Tibial nerve (tissue), 4 donors: Measurements from ENCODE around the gene VARS1. TPM values are rescaled to one million over a fixed set of nuclear protein-coding genes. Genes with fewer than 3 reads are reported as not detected.
A peak's percentile ranks its signal among the peaks of the same experiment; 100 is the strongest.
"Not testable (repeated sequence)": the region's sequence is repeated elsewhere in the genome, so short reads cannot be mapped to it uniquely, and the experiment has no call there.

Experiments used
- DNase-seq, 2 donors: peaks; one replicate each; pipeline ENCODE4 v3.0.0-alpha.2; 2019; ENCODE audit warnings: low spot score in 2 of 2
- H3K27ac ChIP-seq, 4 donors: fragments of 200-600 bp; sonication (generic) in 3 of 4; one replicate each; pipeline ENCODE4 v1.5.1; 2017 to 2019; ENCODE audit warnings: mild to moderate bottlenecking in 1 of 4
- H3K27me3 ChIP-seq, 2 donors: fragments of 200-600 bp; sonication (generic) in 1 of 2; one replicate each; pipeline versions ENCODE4 v1.5.1 to v1.6.0; 2017 to 2019
- H3K36me3 ChIP-seq, 3 donors: fragments of 200-600 bp; sonication (generic); one replicate each; pipeline ENCODE4 v1.5.1; 2018 to 2019
- H3K4me1 ChIP-seq, 4 donors: fragments of 200-600 bp; sonication (generic) in 3 of 4; one replicate each; pipeline ENCODE4 v1.5.1; 2017 to 2019
- H3K4me3 ChIP-seq, 4 donors: fragments of 200-600 bp; sonication (generic) in 3 of 4; one replicate each; pipeline ENCODE4 v1.5.1; 2017 to 2019; ENCODE audit warnings: mild to moderate bottlenecking in 1 of 4, moderate library complexity in 1 of 4
- H3K9me3 ChIP-seq, 4 donors: fragments of 200-600 bp; sonication (generic) in 3 of 4; one replicate each; pipeline ENCODE4 v1.5.1; 2017 to 2019
- EP300 ChIP-seq, 2 donors: sonication (generic); formaldehyde crosslinking; IDR thresholded peaks; one replicate each; pipeline ENCODE4 v1.6.1; 2017; ENCODE audit warnings: antibody characterized with exemption in 2 of 2, mild to moderate bottlenecking in 1 of 2
- POLR2A ChIP-seq, 2 donors: fragments of 450-650 bp; IDR thresholded peaks; one replicate each; pipeline ENCODE4 v1.6.1; 2017; ENCODE audit warnings: antibody characterized with exemption in 2 of 2, mild to moderate bottlenecking in 2 of 2, moderate library complexity in 2 of 2
- whole genome bisulfite sequencing, 2 donors: methylation state at CpG; one replicate each; pipeline ENCODE4 v1.1.5; 2018; 5-methylcytosine and 5-hydroxymethylcytosine counted together
- total RNA-seq, 4 donors: library from RNA; depleted of rRNA; stranded (reverse); fragments of >200 nt; gene quantifications; one replicate each; pipeline ENCODE4 v1.1.0, GENCODE V29; 2016
- TF ChIP-seq, protein P1 (sequence below), 5 experiments: fragments of 200-600 bp in 3 of 5; fragments of 450-650 bp in 2 of 5; sonication (generic) in 3 of 5; IDR thresholded peaks; one replicate each; pipeline ENCODE4 v1.5.1; 2016 to 2019; ENCODE audit warnings: antibody characterized with exemption in 5 of 5, mild to moderate bottlenecking in 3 of 5, moderate library complexity in 2 of 5

The VARS1 gene
- total RNA-seq: 10 to 100 TPM; 40.8 to 58.6 (median 50.1) TPM

DNA sequence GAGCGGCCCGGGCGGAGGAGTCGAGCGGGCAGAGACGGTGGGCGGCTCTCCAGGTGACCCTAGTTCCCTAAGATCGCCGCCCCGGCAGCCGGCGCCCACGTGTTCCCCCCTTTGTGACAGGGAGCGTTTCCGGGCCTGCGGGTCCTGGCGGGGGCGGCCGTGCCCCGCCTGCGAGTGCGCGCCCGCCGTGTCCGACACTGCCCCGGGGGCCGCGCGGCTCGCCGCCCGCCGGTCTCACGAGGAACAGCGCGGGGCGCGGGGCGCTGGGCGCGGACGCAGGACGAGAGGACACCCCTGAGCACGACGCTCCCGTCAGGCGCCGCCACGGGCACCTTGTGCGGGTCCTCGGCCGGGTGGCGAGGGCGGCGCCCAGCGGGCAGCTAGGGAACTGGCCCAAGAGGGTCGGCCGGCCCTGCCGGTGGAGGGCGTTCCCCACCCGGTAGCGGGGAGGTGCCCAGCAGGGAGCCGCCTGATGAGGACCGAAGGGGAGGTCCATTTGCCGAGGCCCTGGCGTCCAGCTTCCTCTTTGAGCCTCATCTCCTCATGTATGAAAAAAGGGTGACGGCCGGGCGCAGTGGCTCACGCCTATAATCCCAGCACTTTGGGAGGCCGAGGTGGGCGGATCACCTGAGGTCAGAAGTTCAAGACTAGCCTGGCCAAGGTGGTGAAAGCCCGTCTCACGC, at the start of gene VARS1:
Gene VARS1 (minus strand): TSS at position 137 of the 683 bp plus-strand sequence. CDS start 535 bp downstream, outside the sequence.
- TF ChIP-seq POLR2A (IDR thresholded peaks at IDR 0.05) (peak in 1 of 2 donors; percentile 76), EP300 (IDR thresholded peaks at IDR 0.05) (peak; percentile 15 to 70)
- TF ChIP-seq, protein P1, sequence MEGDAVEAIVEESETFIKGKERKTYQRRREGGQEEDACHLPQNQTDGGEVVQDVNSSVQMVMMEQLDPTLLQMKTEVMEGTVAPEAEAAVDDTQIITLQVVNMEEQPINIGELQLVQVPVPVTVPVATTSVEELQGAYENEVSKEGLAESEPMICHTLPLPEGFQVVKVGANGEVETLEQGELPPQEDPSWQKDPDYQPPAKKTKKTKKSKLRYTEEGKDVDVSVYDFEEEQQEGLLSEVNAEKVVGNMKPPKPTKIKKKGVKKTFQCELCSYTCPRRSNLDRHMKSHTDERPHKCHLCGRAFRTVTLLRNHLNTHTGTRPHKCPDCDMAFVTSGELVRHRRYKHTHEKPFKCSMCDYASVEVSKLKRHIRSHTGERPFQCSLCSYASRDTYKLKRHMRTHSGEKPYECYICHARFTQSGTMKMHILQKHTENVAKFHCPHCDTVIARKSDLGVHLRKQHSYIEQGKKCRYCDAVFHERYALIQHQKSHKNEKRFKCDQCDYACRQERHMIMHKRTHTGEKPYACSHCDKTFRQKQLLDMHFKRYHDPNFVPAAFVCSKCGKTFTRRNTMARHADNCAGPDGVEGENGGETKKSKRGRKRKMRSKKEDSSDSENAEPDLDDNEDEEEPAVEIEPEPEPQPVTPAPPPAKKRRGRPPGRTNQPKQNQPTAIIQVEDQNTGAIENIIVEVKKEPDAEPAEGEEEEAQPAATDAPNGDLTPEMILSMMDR (IDR thresholded peaks at IDR 0.05): peak; percentile 88 to 99 (median 98)
- DNase-seq: peak; percentile 64 to 72
- Histone ChIP-seq H3K36me3 (peaks cover 0 to 29% (median 0%) of the 10 kb centered on the region in 3 donors), H3K4me3 (peak within 1 kb of the TSS; percentile 61 to 99 (median 86)), H3K27me3 (no peaks in the 10 kb centered on the region), H3K4me1 (peaks cover 0 to 32% (median 11%) of the 10 kb centered on the region in 4 donors), H3K27ac (peak within 1 kb of the TSS; percentile 91 to 99 (median 96)), H3K9me3 (no peaks in the 10 kb centered on the region)
- whole genome bisulfite sequencing, 2 donors: 1 to 2% methylated on average over 29 to 63 of the region's 75 CpGs

DNA sequence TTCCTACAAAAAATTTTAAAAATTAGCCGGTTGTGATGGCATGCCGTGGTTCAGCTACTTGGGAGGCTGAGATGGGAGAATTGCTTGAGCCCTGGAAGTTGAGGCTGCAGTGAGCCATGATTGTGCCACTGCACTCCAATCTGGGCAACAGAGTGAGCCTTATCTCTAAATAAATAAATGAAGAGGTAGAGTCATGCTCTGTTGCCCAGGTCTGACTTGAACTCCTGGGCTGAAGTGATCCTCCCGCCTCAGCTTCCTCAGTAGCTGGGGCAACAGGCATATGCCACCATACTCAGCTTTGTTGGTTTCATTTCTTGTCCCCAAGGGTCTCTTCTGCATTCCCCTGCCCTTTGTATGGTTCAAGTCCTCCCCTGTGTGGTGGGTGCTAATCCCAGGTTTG, 49.0 kb upstream of the VARS1 start:
- Histone ChIP-seq H3K4me1 (no peaks in the 10 kb centered on the region), H3K4me3 (no peak overlapping the region), H3K9me3 (no peaks in the 10 kb centered on the region), H3K36me3 (peaks cover 0 to 52% (median 9%) of the 10 kb centered on the region in 3 donors), H3K27ac (no peak overlapping the region), H3K27me3 (no peaks in the 10 kb centered on the region)
- TF ChIP-seq, protein P1 (IDR thresholded peaks at IDR 0.05): no peak
- TF ChIP-seq EP300 (IDR thresholded peaks at IDR 0.05) (no peak), POLR2A (IDR thresholded peaks at IDR 0.05) (no peak)
- DNase-seq: no peak
- WGBS, 2 donors: 97 to 100% methylated on average over 3 of the region's 3 CpGs

DNA sequence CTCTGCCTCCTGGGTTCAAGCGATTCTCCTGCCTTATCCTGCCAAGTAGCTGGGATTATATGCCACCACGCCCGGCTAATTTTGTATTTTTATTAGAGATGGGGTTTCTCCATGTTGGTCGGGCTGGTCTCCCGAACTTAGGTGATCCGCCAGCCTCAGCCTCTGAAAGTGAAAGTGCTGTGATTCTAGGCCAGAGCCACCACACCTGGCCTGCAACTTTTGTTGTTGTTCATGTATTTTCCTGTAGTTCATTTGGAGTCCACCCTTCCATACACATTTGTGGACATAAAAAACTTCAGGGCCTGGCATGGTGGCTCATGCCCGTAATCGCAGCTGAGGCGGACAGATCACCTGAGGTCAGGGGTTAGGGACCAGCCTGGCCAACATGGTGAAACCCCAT, 46.5 kb upstream of the VARS1 start:
- no peak for DNase-seq
- WGBS, 2 donors: 95% methylated on average over 9 of the region's 9 CpGs

DNA sequence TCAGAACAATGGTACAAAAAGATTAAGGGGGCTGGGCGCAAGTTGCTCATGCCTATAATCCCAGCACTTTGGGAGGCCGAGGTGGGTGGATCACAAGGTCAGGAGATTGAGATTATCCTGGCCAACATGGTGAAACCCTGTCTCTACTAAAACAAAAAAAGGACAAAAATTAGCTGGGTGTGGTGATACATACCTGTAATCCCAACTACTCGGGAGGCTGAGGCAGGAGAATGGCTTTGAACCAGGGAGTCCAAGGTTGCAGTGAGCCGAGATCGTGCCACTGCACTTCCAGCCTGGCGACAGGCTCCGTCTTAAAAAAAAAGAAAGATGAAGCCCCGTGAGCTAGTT, 44.2 kb upstream of the VARS1 start:
- DNase-seq, H3K4me3 ChIP-seq, H3K27me3 ChIP-seq, H3K27ac ChIP-seq, H3K9me3 ChIP-seq: not testable (repeated sequence)
- H3K4me1 ChIP-seq: peaks cover 0 to 38% (median 28%) of the 10 kb centered on the region in 4 donors
- peaks cover 0 to 80% (median 14%) of the 10 kb centered on the region in 3 donors for H3K36me3 ChIP-seq
- 87 to 92% methylated on average over 8 of the region's 8 CpGs for WGBS, 2 donors

More for the DNA sequence above, 46.5 kb upstream of the VARS1 start:
- peaks cover 0 to 20% (median 14%) of the 10 kb centered on the region in 4 donors for H3K4me1 ChIP-seq
- no peak overlapping the region for H3K27ac ChIP-seq
- no peaks in the 10 kb centered on the region for H3K27me3 ChIP-seq
- no peak for TF ChIP-seq EP300 (IDR thresholded peaks at IDR 0.05)
- no peak for TF ChIP-seq POLR2A (IDR thresholded peaks at IDR 0.05)
- no peaks in the 10 kb centered on the region for H3K9me3 ChIP-seq
- peaks cover 0 to 76% (median 14%) of the 10 kb centered on the region in 3 donors for H3K36me3 ChIP-seq
- H3K4me3 ChIP-seq: no peak overlapping the region

DNA sequence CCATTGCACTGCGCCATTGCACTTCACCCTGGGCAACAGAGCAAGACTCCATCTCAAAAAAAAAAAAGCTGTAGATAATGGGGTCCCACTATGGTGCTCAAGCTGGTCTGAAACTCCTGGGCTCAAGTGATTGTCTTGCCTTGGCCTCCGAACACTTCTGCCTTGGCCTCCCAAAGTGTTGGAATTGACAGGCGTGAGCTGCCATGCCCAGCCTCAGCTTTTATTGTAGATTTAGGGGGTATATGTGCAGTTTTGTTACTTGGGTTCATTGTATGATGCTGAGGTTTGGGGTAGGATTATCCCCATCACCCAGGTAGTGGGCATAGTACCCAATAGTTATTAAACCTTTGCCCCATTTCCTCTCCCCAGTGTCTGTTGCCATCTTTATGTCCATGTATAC, 43.4 kb upstream of the VARS1 start:
- no peaks in the 10 kb centered on the region for H3K27me3 ChIP-seq
- H3K4me3 ChIP-seq: no peak overlapping the region
- H3K27ac ChIP-seq: no peak overlapping the region
- H3K36me3 ChIP-seq: peaks cover 0 to 73% (median 14%) of the 10 kb centered on the region in 3 donors
- H3K4me1 ChIP-seq: peaks cover 0 to 40% (median 31%) of the 10 kb centered on the region in 4 donors
- TF ChIP-seq EP300 (IDR thresholded peaks at IDR 0.05): no peak
- no peak for TF ChIP-seq POLR2A (IDR thresholded peaks at IDR 0.05)
- TF ChIP-seq, protein P1 (IDR thresholded peaks at IDR 0.05): no peak
- no peaks in the 10 kb centered on the region for H3K9me3 ChIP-seq
- WGBS, 2 donors: 95 to 100% methylated on average over 3 of the region's 3 CpGs
- no peak for DNase-seq

DNA sequence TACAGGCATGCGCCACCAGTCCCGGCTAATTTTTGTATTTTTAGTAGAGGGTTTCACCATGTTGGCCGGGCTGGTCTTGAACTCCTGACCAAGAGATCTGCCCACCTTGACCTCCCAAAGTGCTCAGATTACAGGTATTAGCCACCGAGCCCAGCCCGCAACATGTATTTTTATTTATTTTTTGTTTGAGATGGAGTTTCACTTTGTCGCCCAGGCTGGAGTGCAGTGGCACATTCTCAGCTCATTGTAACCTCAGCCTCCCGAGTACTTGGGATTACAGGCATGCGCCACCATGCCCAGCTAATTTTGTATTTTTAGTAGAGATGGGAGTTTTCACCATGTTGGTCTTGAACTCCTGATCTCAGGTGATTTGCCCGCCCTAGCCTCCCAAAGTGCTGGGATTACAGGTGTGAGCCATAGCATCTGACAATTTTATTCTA, 42.6 kb upstream of the VARS1 start:
- DNase-seq, H3K9me3 ChIP-seq, H3K27ac ChIP-seq, H3K4me3 ChIP-seq, H3K27me3 ChIP-seq: not testable (repeated sequence)
- Histone ChIP-seq H3K4me1 (peaks cover 0 to 48% (median 35%) of the 10 kb centered on the region in 4 donors), H3K36me3 (peaks cover 0 to 67% (median 14%) of the 10 kb centered on the region in 3 donors)
- 87 to 88% methylated on average over 9 of the region's 9 CpGs for WGBS, 2 donors
